ENCODE measurements around the gene KLC1. TPM values are rescaled to one million over a fixed set of nuclear protein-coding genes. Genes with fewer than 3 reads are reported as not detected.

Gene KLC1
- total RNA-seq, 1 donor from 2014 or later = 975 TPM

DNA sequence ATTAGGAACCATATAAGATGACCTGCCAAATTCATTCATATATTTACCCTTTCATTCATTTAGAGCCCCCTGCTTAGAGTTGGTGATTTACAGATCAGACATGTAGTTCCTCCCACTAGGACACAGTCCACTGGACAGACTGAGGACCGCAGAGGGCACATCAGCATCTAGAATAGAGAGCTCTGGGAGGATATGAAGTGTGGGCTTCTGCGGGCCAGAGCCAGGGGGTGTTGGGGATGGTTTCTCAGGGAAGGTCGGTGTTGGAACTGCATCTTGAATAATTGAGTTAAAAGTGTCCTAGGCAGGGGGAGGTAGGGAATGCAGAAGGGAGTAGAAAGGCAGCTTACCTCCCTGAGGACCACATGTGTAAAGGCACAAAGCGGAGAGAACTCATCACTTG, 42.9 kb downstream of the KLC1 start:
- no peaks in the 10 kb centered on the region for H3K4me1 Mint-ChIP-seq (ENCODE audit: low read depth, unreplicated experiment)
- H3K27me3 Mint-ChIP-seq (ENCODE audit: unreplicated experiment) = peaks cover 8% of the 10 kb centered on the region
- TF ChIP-seq CTCF (IDR thresholded peaks at IDR 0.05; ENCODE audit: partially characterized antibody, unreplicated experiment) = no peak
- no peak for DNase-seq
- H3K9me3 Mint-ChIP-seq (ENCODE audit: unreplicated experiment) = peaks cover 4% of the 10 kb centered on the region
- peaks cover 5% of the 10 kb centered on the region for H3K36me3 Mint-ChIP-seq (ENCODE audit: unreplicated experiment)
- H3K4me3 Mint-ChIP-seq (ENCODE audit: unreplicated experiment) = no peak overlapping the region
- H3K27ac Mint-ChIP-seq (ENCODE audit: unreplicated experiment) = peak overlapping the region; percentile 30

- Mint-ChIP-seq H3K27me3 (ENCODE audit: unreplicated experiment) (peaks cover 13% of the 10 kb centered on the region), H3K4me1 (ENCODE audit: low read depth, unreplicated experiment) (peaks cover 5% of the 10 kb centered on the region), H3K9me3 (ENCODE audit: unreplicated experiment) (peaks cover 7% of the 10 kb centered on the region), H3K4me3 (ENCODE audit: unreplicated experiment) (no peak overlapping the region), H3K27ac (ENCODE audit: unreplicated experiment) (no peak overlapping the region), H3K36me3 (ENCODE audit: unreplicated experiment) (peaks cover 5% of the 10 kb centered on the region)
- no peak for DNase-seq
- no peak for TF ChIP-seq CTCF (IDR thresholded peaks at IDR 0.05; ENCODE audit: partially characterized antibody, unreplicated experiment)
Measured at GRCh38 chr14:103675957-103676356, 46.9 kb downstream of the KLC1 start.

- Mint-ChIP-seq H3K36me3 (ENCODE audit: unreplicated experiment) (peaks cover 5% of the 10 kb centered on the region), H3K9me3 (ENCODE audit: unreplicated experiment) (peaks cover 7% of the 10 kb centered on the region), H3K27me3 (ENCODE audit: unreplicated experiment) (peaks cover 10% of the 10 kb centered on the region), H3K4me1 (ENCODE audit: low read depth, unreplicated experiment) (peaks cover 5% of the 10 kb centered on the region), H3K27ac (ENCODE audit: unreplicated experiment) (peak overlapping the region; percentile 78), H3K4me3 (ENCODE audit: unreplicated experiment) (no peak overlapping the region)
- DNase-seq = no peak
- TF ChIP-seq CTCF (IDR thresholded peaks at IDR 0.05; ENCODE audit: partially characterized antibody, unreplicated experiment) = no peak
Measured at GRCh38 chr14:103676881-103677675, 48.1 kb downstream of the KLC1 start.

DNA sequence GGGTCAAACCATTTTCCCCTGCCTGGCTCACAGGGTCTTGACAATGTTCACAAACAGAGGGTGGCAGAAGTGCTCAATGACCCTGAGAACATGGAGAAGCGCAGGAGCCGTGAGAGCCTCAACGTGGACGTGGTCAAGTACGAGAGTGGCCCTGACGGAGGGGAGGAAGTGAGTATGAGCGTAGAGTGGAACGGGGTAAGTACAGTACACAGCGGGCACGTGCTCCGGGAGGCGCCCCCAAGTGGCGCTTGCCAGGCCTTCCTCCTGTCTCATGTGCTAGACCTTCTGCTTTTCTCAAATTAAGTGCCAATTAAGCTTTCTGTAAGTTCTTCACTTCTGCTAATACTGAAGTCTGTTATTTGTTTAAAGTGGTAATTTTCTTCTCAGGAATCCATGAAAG, 50.3 kb downstream of the KLC1 start:
- Mint-ChIP-seq H3K4me3 (ENCODE audit: unreplicated experiment) (no peak overlapping the region), H3K9me3 (ENCODE audit: unreplicated experiment) (peaks cover 10% of the 10 kb centered on the region), H3K4me1 (ENCODE audit: low read depth, unreplicated experiment) (peaks cover 15% of the 10 kb centered on the region), H3K36me3 (ENCODE audit: unreplicated experiment) (no peaks in the 10 kb centered on the region), H3K27me3 (ENCODE audit: unreplicated experiment) (peaks cover 8% of the 10 kb centered on the region), H3K27ac (ENCODE audit: unreplicated experiment) (peak overlapping the region; percentile 62)
- no peak for DNase-seq
- TF ChIP-seq CTCF (IDR thresholded peaks at IDR 0.05; ENCODE audit: partially characterized antibody, unreplicated experiment) = peak; percentile 11

DNA sequence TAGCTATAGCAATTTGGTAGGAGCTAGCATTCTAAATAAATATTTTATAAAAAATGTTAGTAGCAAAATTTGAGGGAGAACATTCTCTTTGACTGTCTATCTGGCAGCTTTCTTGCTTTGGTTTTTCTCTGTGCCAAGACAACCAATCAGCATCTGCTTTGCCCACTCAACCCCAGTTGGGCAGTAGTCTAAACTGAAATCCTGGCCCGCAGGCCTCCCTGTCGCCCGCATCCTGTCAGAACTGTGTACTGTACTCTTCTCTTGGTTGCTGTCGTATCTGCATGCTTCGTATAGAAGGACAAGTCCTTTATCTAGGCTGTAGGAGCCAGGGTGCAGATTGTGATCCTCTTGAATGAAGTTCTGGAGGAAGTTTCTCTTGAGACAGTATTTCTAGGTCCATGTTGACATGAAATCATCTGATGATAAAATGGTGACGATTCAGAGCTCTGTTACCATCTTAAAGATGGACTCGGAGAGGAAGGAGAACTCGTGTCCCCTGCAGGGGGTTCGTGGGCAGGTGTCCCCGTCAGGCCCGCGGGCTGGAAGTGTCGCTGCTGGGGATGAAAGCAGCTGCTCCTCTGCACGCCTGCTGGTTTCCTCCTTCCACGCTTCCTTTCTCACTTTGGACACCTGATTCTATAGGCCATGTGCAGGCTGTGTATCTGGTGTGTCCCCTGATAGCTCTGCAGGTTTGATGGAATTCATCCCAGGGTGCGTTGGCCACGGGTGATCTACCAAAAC, 51.6 kb downstream of the KLC1 start:
- Mint-ChIP-seq H3K9me3 (ENCODE audit: unreplicated experiment) (peaks cover 7% of the 10 kb centered on the region), H3K27me3 (ENCODE audit: unreplicated experiment) (peaks cover 10% of the 10 kb centered on the region), H3K4me1 (ENCODE audit: low read depth, unreplicated experiment) (peaks cover 21% of the 10 kb centered on the region), H3K36me3 (ENCODE audit: unreplicated experiment) (no peaks in the 10 kb centered on the region), H3K27ac (ENCODE audit: unreplicated experiment) (peak overlapping the region; percentile 53), H3K4me3 (ENCODE audit: unreplicated experiment) (no peak overlapping the region)
- no peak for TF ChIP-seq CTCF (IDR thresholded peaks at IDR 0.05; ENCODE audit: partially characterized antibody, unreplicated experiment)
- no peak for DNase-seq

All from glutamatergic neuron (in vitro differentiated cells).